ENCODE measurements around the gene PCMT1. TPM values are rescaled to one million over a fixed set of nuclear protein-coding genes. Genes with fewer than 3 reads are reported as not detected.

Gene PCMT1
- total RNA-seq, 1 experiment from 2014 or later: 90.7 TPM

DNA sequence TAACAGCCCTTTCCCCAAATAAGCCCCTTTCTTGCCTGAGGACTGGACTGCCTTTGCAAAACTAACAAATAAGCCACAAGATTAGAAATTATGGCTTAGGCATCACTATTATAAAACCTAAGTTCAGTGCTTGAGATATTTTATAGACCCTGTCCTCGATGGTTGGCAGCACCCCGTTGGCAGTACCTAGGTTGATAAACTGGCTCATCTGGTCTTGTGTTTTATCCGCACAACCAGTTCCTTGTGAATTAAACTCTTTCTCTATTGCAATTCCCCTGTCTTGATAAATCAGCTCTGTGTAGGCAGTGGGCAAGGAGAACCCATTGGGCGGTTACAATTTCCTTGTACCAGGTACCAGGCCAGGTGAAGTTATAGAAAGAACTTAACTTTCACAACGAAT, 108.0 kb downstream of the PCMT1 start:
- ATAC-seq (no peak), DNase-seq (ENCODE audit: low spot score) (no peak)
- peaks cover 8% of the 10 kb centered on the region for H3K27me3 Mint-ChIP-seq (ENCODE audit: low read depth)
- peaks cover 56% of the 10 kb centered on the region for H3K4me1 Mint-ChIP-seq
- CTCF ChIA-PET: interaction anchor here (1.6 kb wide), 1 partner anchor 17 kb away, joined by 3 read pairs; no protein-coding TSS in a partner anchor
- TF ChIP-seq PRRX2 (CRISPR knock-in tag; IDR thresholded peaks at IDR 0.05) (no peak), NFE2L1 (CRISPR knock-in tag; IDR thresholded peaks at IDR 0.05) (no peak), TEAD1 (CRISPR knock-in tag; IDR thresholded peaks at IDR 0.05) (no peak), ZMAT4 (CRISPR knock-in tag; IDR thresholded peaks at IDR 0.05) (no peak), FOXJ3 (CRISPR knock-in tag; IDR thresholded peaks at IDR 0.05; ENCODE audit: borderline replicate concordance) (no peak), PRDM15 (CRISPR knock-in tag; IDR thresholded peaks at IDR 0.05) (no peak), MYBL2 (CRISPR knock-in tag; IDR thresholded peaks at IDR 0.05) (no peak), ZNF317 (CRISPR knock-in tag; IDR thresholded peaks at IDR 0.05; ENCODE audit: borderline replicate concordance, low read depth) (no peak), USF2 (CRISPR knock-in tag; IDR thresholded peaks at IDR 0.05) (no peak), ESRRA (CRISPR knock-in tag; IDR thresholded peaks at IDR 0.05; ENCODE audit: borderline replicate concordance) (no peak), RELA (CRISPR knock-in tag; IDR thresholded peaks at IDR 0.05; ENCODE audit: borderline replicate concordance) (no peak), TP53 (CRISPR knock-in tag; IDR thresholded peaks at IDR 0.05) (no peak), ELF4 (CRISPR knock-in tag; IDR thresholded peaks at IDR 0.05; ENCODE audit: low read depth) (no peak), PREB (CRISPR knock-in tag; IDR thresholded peaks at IDR 0.05; ENCODE audit: borderline replicate concordance) (no peak), ZNF219 (CRISPR knock-in tag; IDR thresholded peaks at IDR 0.05; ENCODE audit: borderline replicate concordance) (no peak), GTF2I (CRISPR knock-in tag; conservative IDR thresholded peaks at IDR 0.05) (no peak), TCF7 (CRISPR knock-in tag; IDR thresholded peaks at IDR 0.05; ENCODE audit: low read depth) (no peak)
- TF ChIP-seq, protein P1, sequence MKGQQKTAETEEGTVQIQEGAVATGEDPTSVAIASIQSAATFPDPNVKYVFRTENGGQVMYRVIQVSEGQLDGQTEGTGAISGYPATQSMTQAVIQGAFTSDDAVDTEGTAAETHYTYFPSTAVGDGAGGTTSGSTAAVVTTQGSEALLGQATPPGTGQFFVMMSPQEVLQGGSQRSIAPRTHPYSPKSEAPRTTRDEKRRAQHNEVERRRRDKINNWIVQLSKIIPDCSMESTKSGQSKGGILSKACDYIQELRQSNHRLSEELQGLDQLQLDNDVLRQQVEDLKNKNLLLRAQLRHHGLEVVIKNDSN (CRISPR knock-in tag; IDR thresholded peaks at IDR 0.05): no peak
- TF ChIP-seq, protein P2, sequence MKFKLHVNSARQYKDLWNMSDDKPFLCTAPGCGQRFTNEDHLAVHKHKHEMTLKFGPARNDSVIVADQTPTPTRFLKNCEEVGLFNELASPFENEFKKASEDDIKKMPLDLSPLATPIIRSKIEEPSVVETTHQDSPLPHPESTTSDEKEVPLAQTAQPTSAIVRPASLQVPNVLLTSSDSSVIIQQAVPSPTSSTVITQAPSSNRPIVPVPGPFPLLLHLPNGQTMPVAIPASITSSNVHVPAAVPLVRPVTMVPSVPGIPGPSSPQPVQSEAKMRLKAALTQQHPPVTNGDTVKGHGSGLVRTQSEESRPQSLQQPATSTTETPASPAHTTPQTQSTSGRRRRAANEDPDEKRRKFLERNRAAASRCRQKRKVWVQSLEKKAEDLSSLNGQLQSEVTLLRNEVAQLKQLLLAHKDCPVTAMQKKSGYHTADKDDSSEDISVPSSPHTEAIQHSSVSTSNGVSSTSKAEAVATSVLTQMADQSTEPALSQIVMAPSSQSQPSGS (CRISPR knock-in tag; IDR thresholded peaks at IDR 0.05; ENCODE audit: borderline replicate concordance, low read depth): no peak
- TF ChIP-seq, protein P3, sequence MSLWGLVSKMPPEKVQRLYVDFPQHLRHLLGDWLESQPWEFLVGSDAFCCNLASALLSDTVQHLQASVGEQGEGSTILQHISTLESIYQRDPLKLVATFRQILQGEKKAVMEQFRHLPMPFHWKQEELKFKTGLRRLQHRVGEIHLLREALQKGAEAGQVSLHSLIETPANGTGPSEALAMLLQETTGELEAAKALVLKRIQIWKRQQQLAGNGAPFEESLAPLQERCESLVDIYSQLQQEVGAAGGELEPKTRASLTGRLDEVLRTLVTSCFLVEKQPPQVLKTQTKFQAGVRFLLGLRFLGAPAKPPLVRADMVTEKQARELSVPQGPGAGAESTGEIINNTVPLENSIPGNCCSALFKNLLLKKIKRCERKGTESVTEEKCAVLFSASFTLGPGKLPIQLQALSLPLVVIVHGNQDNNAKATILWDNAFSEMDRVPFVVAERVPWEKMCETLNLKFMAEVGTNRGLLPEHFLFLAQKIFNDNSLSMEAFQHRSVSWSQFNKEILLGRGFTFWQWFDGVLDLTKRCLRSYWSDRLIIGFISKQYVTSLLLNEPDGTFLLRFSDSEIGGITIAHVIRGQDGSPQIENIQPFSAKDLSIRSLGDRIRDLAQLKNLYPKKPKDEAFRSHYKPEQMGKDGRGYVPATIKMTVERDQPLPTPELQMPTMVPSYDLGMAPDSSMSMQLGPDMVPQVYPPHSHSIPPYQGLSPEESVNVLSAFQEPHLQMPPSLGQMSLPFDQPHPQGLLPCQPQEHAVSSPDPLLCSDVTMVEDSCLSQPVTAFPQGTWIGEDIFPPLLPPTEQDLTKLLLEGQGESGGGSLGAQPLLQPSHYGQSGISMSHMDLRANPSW (CRISPR knock-in tag; conservative IDR thresholded peaks at IDR 0.05; ENCODE audit: low read depth): no peak
- H3K36me3 Mint-ChIP-seq: no peaks in the 10 kb centered on the region
- H3K9me3 Mint-ChIP-seq: no peaks in the 10 kb centered on the region
- no peak overlapping the region for H3K4me3 Mint-ChIP-seq
- H3K27ac Mint-ChIP-seq: no peak overlapping the region
- POLR2A ChIA-PET: no interaction called here

Data from WTC11 (cell line).